IMR-90 (cell line): ENCODE results near the gene RB1.

Experiments used
- POLR2A ChIP-seq: IDR thresholded peaks from 2 replicates; pipeline ENCODE4 v1.6.1; 2012; ENCODE audit warnings: mild to moderate bottlenecking, low read depth, low read length
- SMC3 ChIP-seq: fragments of 150-350 bp; IDR thresholded peaks from 2 replicates; pipeline ENCODE4 v1.6.1; 2016; ENCODE audit warnings: low read depth, mild to moderate bottlenecking, antibody characterized with exemption, low read length, moderate library complexity

DNA sequence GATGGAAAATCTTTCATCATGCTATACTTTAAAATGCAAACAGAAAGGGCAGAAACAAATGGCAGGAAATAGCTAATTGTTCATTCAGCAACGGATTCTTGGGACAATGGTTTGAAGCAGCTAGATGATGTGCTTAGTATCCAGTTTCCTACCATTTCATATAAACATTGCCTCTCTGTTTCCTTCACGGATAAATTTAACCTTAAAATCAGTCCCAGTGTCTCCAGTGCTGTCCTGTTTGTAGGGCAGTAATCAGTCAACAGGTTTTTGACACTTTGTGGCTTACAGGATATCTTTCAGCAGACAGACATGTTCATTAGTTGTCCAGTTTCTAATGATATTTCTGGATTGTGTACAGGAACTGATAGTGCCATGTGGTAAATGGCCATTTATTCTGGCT, 24.7 kb upstream of the RB1 start:
- TF ChIP-seq POLR2A (no peak), SMC3 (no peak)
